ENCODE results near the gene KRT35.

DNA sequence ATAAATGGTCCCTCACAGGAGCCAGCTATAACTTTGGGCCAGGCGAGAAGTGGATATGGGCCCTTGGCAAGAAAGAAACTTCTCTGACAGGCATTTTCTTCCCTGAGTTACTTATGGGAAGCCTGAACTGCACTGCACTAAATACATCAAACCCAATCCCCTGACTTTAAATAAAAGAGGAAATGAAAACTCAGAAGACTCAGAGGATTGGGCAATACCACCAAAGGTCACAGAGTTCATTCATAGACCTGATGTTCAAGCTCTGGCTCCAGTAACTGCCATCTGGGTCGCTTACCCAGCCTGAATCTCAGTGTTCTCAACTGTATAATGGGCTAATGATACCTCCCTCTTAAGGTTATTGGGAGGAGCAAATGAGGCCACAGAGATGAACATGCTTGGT, 815 bp downstream of the KRT35 start:
- TF ChIP-seq, protein P1, sequence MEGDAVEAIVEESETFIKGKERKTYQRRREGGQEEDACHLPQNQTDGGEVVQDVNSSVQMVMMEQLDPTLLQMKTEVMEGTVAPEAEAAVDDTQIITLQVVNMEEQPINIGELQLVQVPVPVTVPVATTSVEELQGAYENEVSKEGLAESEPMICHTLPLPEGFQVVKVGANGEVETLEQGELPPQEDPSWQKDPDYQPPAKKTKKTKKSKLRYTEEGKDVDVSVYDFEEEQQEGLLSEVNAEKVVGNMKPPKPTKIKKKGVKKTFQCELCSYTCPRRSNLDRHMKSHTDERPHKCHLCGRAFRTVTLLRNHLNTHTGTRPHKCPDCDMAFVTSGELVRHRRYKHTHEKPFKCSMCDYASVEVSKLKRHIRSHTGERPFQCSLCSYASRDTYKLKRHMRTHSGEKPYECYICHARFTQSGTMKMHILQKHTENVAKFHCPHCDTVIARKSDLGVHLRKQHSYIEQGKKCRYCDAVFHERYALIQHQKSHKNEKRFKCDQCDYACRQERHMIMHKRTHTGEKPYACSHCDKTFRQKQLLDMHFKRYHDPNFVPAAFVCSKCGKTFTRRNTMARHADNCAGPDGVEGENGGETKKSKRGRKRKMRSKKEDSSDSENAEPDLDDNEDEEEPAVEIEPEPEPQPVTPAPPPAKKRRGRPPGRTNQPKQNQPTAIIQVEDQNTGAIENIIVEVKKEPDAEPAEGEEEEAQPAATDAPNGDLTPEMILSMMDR (IDR thresholded peaks at IDR 0.05), result no peak
- TF ChIP-seq POLR2A (IDR thresholded peaks at IDR 0.05), result no peak
